NCI-H1694 (cell line): ENCODE results near the gene ST6GAL1.
"Not testable (repeated sequence)": the region's sequence is repeated elsewhere in the genome, so short reads cannot be mapped to it uniquely, and the experiment has no call there.

ENCODE experiments used
- DNase-seq: peaks from one replicate; lab custom pipeline; 2025; lab: John Stamatoyannopoulos, UW

ST6GAL1 gene

GRCh38 chr3:187021748-187022402 is 91.5 kb downstream of the ST6GAL1 start:
- no peak for DNase-seq

DNA sequence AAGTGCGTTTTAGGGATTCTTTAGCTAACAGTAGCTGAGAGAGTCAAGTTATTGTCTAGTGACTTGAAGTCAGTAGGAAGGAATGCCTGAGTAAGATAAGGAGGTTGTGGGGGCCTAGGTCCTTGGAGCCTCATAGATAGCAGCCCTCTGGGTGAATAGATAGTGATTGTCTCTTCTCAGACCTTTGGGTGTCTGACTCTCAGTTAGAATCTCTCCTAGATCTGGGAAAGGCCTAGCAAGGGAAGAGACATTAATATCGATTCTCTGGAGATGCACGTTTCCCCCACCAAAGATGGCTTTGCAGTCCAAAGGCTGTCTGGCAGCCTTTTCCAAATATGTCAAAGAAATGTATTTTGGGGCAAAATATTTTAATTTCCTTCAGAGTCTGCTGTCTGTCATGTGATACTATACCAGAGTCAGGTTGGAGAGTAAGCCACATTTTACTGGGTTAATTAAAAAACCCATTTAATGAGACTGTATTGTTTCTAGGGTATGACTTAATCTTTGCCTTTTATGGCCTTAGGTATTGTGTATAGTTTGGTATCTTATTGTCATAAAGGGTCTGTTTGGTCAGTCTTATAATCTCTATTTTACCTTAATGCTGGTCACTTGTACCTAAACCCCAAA is 92.2 kb downstream of the ST6GAL1 start:
- DNase-seq, result no peak

GRCh38 chr3:187023340-187023739 is 93.0 kb downstream of the ST6GAL1 start:
- DNase-seq, result not testable (repeated sequence)

GRCh38 chr3:187024536-187025226 is 94.4 kb downstream of the ST6GAL1 start:
- no peak for DNase-seq

DNA sequence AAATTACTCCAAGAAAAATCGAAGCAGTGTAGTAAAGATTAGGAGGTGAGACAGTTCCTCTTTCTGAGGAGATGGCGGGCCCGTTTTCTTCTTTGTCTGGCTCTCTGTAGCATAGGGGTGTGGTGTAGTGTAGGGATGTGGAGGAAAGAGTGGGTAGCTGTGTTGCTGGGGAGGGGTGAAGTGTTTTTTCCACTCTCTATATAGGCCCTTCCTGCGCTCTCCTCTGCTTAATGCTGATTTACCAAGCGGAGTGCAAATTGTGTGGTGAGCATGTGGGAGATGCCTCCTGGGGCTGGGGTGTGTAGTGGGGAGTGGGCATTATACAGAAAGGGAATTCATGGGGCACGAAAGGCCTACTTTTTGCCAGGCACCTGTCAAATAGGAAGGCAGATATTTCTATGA is 94.9 kb downstream of the ST6GAL1 start:
- DNase-seq, result no peak

DNA sequence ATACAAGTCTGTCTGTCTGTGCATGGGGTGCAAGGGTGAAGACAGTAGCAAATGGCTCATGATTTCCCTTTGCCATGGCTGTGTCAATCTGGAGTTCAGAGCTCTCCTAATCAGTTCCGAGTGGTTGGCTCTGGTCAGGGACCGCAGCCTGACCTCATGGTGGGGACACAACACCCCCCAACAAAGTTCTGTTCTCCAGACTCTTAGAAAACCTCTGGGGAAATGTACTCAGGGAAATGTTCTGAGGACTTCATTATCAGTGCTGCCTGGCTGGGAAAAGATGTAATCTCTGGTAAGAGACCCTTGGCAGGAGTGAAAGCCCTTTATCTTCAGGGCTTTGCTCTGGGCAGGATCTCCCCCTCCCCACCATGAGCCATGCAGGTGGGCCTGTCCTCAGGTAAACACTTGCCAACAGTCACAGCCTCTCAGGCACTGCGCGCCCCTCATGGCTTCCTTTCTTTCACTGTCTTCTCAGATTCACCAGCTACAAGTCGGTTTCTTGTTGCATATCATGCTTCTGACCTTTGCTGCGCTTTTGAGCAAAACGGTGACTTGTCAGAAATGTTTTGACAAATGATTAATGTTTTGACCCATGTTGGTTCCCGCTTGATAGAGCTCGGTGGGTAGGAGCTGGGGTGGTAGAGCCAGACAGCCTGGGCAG is 95.5 kb downstream of the ST6GAL1 start:
- no peak for DNase-seq

- DNase-seq, result no peak
Measured at GRCh38 chr3:187026317-187026670, 96.0 kb downstream of the ST6GAL1 start.

DNA sequence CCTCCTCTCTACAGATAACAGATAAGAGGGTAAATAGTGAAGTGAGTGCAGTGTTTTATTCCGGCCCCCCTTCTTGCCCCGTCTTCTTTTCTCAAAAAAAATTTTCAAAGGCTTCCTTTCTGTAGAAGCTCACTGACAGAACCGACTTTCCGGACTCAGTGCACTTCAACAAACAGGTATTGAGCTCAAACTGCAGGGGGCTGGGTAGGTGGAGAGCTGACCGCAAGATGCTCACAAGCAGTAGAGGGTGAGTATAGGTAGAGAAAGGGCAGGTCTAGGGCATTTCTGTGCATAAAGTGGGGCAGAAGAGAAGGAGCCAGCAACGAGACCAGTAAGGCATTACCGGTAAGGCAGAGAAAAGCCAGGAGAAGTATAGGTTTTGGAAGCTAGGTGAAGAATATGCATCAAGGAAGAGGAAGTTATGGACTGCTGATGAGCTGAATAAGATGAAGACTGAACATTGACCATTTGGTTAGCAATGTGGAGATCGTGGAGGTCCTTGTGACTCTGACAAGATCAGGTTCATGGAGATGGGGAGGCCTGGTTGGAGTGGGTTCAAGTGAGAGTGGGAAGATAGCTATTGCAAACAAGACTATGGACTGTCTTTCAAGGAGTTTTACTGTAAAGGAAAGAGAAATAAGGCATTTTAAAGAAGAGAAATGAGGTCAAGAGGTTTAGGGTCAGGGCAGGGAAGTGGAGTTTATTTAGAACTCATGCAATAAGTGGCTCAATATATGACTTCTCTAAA is 97.4 kb downstream of the ST6GAL1 start:
- no peak for DNase-seq

GRCh38 chr3:187031934-187032333 is 101.6 kb downstream of the ST6GAL1 start:
- DNase-seq, result no peak

DNA sequence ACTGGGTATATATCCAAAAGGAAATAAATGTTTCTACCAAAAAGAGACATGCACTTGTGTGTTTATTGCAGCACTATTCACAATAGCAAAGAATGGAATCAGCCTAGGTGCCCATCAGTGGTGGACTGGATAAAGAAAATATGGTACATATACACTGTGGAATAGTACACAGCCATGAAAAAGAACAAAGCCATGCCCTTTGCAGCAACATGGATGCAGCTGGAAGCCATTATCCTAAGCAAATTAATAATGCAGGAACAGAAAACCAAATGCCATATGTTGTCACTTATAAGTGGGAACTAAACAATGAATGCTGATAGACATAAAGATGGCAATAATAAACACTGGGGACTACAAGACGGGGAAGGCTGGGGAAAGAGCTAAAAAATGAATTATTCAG is 106.1 kb downstream of the ST6GAL1 start:
- no peak for DNase-seq

DNA sequence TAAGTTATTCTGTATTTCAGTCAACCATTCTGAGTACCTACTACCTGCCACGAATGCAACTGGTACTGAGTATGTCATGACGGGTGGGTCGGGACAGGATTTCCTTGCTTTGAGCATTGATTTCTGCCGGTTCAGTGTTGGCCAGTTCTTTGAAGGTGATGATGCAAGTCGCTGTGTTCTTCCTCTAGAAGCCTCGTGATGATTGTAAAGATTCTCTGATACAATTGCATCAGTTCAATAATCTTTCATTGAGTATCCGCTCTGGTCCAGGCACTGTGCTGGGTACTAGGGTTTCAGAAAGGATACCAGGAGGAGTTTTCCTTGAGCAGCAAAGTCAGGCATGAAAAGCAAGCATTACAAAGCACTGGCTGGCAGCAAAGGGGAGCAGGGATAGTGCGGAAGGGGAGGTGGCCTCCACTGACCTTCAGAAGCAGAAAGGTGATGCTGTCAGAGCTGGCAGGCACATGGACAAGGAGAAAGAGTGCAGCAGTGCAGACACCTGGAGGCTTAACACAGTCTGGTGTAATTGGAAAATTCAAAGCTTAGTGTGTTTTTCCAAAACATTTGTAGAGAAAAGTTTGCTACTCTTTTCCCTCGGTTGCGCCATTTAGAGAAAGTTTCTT is 108.9 kb downstream of the ST6GAL1 start:
- no peak for DNase-seq

- DNase-seq, result no peak
Measured at GRCh38 chr3:187039723-187040414, 109.5 kb downstream of the ST6GAL1 start.

- no peak for DNase-seq
Measured at GRCh38 chr3:187040516-187041361, 110.4 kb downstream of the ST6GAL1 start.

DNA sequence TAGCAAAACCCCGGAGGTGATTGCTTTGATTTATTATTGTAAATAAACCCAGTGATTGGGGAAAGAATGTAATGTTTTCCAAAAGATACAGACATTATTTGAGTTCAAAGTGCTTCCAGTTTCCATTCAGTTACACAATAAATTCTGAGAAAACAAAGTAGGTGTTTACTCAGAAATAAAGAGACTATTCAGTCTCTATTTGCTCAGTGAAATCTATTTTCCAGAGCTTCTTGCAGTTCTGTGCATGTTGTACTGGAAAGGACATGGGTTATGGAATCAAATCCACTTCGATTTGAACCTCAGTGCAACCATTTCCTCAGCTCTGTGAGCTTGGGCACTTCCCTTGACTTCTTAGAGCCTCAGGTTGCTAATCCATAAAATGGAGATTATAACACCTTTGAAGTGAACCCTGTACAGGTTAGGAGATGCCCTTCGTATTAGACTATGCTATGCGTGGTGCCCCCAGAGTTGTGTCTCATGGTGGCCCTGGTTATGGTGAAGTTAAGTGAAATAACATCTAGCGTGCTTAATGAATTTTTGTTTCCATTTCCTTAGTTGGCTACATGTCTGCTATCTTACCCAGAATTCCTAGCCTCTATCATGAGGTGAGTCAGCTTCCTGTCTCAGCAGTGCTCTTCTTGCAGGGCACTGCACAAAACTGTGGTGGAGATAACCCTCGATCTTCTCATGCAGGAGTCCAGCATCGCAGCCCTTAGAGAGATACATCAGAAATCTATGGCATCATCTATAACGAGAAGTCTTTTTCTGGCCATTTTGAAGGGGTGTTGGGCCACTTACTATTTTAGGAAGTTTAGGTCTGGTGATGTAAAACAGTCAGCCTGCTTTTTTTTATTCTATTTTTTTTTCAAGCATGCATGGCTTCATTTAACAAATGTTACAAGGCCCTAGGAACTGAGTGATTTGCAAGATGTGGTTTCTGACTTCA is 111.3 kb downstream of the ST6GAL1 start:
- no peak for DNase-seq

GRCh38 chr3:187042346-187042745 is 112.0 kb downstream of the ST6GAL1 start:
- no peak for DNase-seq

DNA sequence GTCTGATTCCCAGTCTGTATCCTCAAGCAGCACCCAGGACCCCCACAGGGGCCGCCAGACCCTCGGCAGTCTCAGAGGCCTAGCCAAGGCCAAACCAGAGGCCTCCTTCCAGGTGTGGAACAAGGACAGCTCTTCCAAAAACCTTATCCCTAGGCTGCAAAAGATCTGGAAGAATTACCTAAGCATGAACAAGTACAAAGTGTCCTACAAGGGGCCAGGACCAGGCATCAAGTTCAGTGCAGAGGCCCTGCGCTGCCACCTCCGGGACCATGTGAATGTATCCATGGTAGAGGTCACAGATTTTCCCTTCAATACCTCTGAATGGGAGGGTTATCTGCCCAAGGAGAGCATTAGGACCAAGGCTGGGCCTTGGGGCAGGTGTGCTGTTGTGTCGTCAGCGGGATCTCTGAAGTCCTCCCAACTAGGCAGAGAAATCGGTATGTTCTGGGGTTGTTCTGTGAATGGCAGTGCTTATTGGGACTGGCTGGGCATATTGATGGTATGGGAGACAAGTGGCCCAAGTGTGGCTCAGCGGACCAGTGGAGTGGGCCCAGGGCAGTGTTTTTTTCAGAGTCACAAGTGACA is 112.6 kb downstream of the ST6GAL1 start:
- no peak for DNase-seq

GRCh38 chr3:187044206-187044605 is 113.9 kb downstream of the ST6GAL1 start:
- DNase-seq, result no peak

GRCh38 chr3:187044867-187045552 is 114.7 kb downstream of the ST6GAL1 start:
- DNase-seq, result no peak
